Neural progenitor cell (in vitro differentiated cells): ENCODE results near the gene FAM98B.

Experiments used
- EZH2 ChIP-seq: fragments of 200-600 bp; sonication (generic); IDR thresholded peaks from 2 replicates; pipeline ENCODE4 v1.6.1; 2017; ENCODE audit warnings: antibody characterized with exemption, mild to moderate bottlenecking, moderate library complexity
- EZH2phosphoT487 ChIP-seq: fragments of 200-600 bp; sonication (generic); IDR thresholded peaks from 2 replicates; pipeline ENCODE4 v1.6.1; 2017; ENCODE audit warnings: antibody characterized with exemption
- TF ChIP-seq, protein P1 (sequence below): fragments of 200-600 bp; sonication (generic); IDR thresholded peaks from 2 replicates; pipeline ENCODE4 v1.5.1; 2017; ENCODE audit warnings: antibody characterized with exemption, mild to moderate bottlenecking

- TF ChIP-seq, protein P1, sequence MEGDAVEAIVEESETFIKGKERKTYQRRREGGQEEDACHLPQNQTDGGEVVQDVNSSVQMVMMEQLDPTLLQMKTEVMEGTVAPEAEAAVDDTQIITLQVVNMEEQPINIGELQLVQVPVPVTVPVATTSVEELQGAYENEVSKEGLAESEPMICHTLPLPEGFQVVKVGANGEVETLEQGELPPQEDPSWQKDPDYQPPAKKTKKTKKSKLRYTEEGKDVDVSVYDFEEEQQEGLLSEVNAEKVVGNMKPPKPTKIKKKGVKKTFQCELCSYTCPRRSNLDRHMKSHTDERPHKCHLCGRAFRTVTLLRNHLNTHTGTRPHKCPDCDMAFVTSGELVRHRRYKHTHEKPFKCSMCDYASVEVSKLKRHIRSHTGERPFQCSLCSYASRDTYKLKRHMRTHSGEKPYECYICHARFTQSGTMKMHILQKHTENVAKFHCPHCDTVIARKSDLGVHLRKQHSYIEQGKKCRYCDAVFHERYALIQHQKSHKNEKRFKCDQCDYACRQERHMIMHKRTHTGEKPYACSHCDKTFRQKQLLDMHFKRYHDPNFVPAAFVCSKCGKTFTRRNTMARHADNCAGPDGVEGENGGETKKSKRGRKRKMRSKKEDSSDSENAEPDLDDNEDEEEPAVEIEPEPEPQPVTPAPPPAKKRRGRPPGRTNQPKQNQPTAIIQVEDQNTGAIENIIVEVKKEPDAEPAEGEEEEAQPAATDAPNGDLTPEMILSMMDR: no peak
- TF ChIP-seq EZH2 (no peak), EZH2phosphoT487 (no peak)
Observed at GRCh38 chr15:38430106-38430760, 23.7 kb upstream of the FAM98B start.
